ENCODE measurements around the gene PIKFYVE.
"Not testable (repeated sequence)": the region's sequence is repeated elsewhere in the genome, so short reads cannot be mapped to it uniquely, and the experiment has no call there.

Gene PIKFYVE

GRCh38 chr2:208304157-208304556 lies 38.1 kb downstream of the PIKFYVE start:
- DNase-seq, result no peak

- no peak for DNase-seq
Measured at GRCh38 chr2:208304695-208305094, 38.6 kb downstream of the PIKFYVE start.

- DNase-seq, result no peak
Measured at GRCh38 chr2:208306291-208306690, 40.2 kb downstream of the PIKFYVE start.

- no peak for DNase-seq
Measured at GRCh38 chr2:208311321-208311720, 45.3 kb downstream of the PIKFYVE start.

GRCh38 chr2:208311954-208312353 lies 45.9 kb downstream of the PIKFYVE start:
- DNase-seq, result no peak

GRCh38 chr2:208315081-208315788 lies 49.2 kb downstream of the PIKFYVE start:
- no peak for DNase-seq

- no peak for DNase-seq
Measured at GRCh38 chr2:208318127-208318526, 52.1 kb downstream of the PIKFYVE start.

- DNase-seq, result no peak
Measured at GRCh38 chr2:208319391-208319790, 53.3 kb downstream of the PIKFYVE start.

- DNase-seq, result no peak
Measured at GRCh38 chr2:208320686-208321085, 54.6 kb downstream of the PIKFYVE start.

- DNase-seq, result no peak
Measured at GRCh38 chr2:208326016-208326415, 60.0 kb downstream of the PIKFYVE start.

GRCh38 chr2:208329485-208329884 lies 63.4 kb downstream of the PIKFYVE start:
- DNase-seq, result no peak

GRCh38 chr2:208334230-208334629 lies 68.2 kb downstream of the PIKFYVE start:
- DNase-seq, result no peak

- DNase-seq, result no peak
Measured at GRCh38 chr2:208346756-208347155, 80.7 kb downstream of the PIKFYVE start.

- DNase-seq, result no peak
Measured at GRCh38 chr2:208350610-208351009, 84.6 kb downstream of the PIKFYVE start.

GRCh38 chr2:208352644-208353567 lies 86.9 kb downstream of the PIKFYVE start:
- no peak for DNase-seq

- DNase-seq, result no peak
Measured at GRCh38 chr2:208354964-208355381, 88.9 kb downstream of the PIKFYVE start.

- DNase-seq, result not testable (repeated sequence)
Measured at GRCh38 chr2:208356420-208356819, 90.4 kb downstream of the PIKFYVE start.

GRCh38 chr2:208356846-208357574 lies 91.0 kb downstream of the PIKFYVE start:
- no peak for DNase-seq

- no peak for DNase-seq
Measured at GRCh38 chr2:208358758-208359631, 92.9 kb downstream of the PIKFYVE start.

- DNase-seq, result no peak
Measured at GRCh38 chr2:208359632-208359986, 93.6 kb downstream of the PIKFYVE start.

GRCh38 chr2:208360259-208361076 lies 94.4 kb downstream of the PIKFYVE start:
- DNase-seq, result no peak

GRCh38 chr2:208361077-208361441 lies 95.0 kb downstream of the PIKFYVE start:
- DNase-seq, result no peak
